HEK293T (cell line): ENCODE results near the gene RNF133.

ENCODE experiments used
- ARNT ChIP-seq: fragments of 450-650 bp; IDR thresholded peaks from 2 replicates; pipeline ENCODE4 v1.6.1; 2017; ENCODE audit warnings: mild to moderate bottlenecking
- BHLHE40 ChIP-seq: fragments of 450-650 bp; IDR thresholded peaks from 2 replicates; pipeline ENCODE4 v1.6.1; 2016; ENCODE audit warnings: mild to moderate bottlenecking, moderate library complexity, borderline replicate concordance
- ELF4 ChIP-seq: fragments of 450-650 bp; IDR thresholded peaks from 2 replicates; pipeline ENCODE4 v1.6.1; 2017; ENCODE audit warnings: antibody characterized with exemption
- FOXK2 ChIP-seq: fragments of 450-650 bp; IDR thresholded peaks from 2 replicates; pipeline ENCODE4 v1.6.1; 2016; ENCODE audit warnings: mild to moderate bottlenecking
- FOXM1 ChIP-seq: fragments of 450-650 bp; IDR thresholded peaks from 2 replicates; pipeline ENCODE4 v1.6.1; 2017; ENCODE audit warnings: mild to moderate bottlenecking, borderline replicate concordance
- PKNOX1 ChIP-seq: fragments of 450-650 bp; IDR thresholded peaks from 2 replicates; pipeline ENCODE4 v1.6.1; 2016
- SUZ12 ChIP-seq: fragments of 450-650 bp; IDR thresholded peaks from 2 replicates; pipeline ENCODE4 v1.6.1; 2016; ENCODE audit warnings: mild to moderate bottlenecking

DNA sequence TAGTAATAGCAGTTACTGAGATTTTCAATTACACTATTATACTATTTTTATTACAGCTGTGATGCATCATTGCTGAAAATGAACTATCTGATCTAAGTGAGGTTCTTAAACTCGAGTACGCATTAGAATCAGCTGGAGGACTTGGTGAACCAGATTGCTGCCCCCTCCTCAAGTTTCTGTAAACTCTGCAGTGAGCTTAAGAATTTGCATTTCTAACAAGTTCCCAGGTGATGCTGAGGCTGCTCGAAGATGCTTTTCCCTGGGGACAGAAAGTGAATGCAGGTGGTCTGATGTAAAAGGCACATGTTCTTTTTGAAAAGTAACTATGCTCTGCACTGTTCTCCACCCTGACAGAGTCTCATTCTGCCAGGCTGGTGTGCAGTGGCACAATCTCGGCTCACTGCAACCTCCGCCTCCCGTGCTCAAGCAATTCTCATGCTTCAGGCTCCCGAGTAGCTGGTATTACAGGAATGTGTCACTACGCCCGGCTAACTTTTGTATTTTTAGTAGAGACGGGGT is 12.5 kb downstream of the RNF133 start:
- TF ChIP-seq PKNOX1 (no peak), FOXK2 (no peak), ARNT (no peak), ELF4 (no peak), SUZ12 (no peak), FOXM1 (no peak), BHLHE40 (no peak)
